A549 (cell line): Measurements from ENCODE around the gene MYO3A. TPM values are rescaled to one million over a fixed set of nuclear protein-coding genes. Genes with fewer than 3 reads are reported as not detected.

ENCODE experiments used
- ATAC-seq, 2 experiments: fragments of 200-7000 bp in 1 of 2; fragments of >200 bp in 1 of 2; cut with Nextera tagmentation in 1 of 2; cut with Tn5 transposase in 1 of 2; 3 replicates each; pipeline versions ENCODE4 v1.8.0 to v1.9.1; 2018 to 2020; ENCODE audit warnings: mild to moderate bottlenecking in 1 of 2, moderate library complexity in 1 of 2
- CTCF ChIA-PET: fragments of 300-600 bp; sonication (Branson Sonifier 250); formaldehyde crosslinking; extraction: SDS; loops from one replicate; lab custom pipeline; 2021; ENCODE audit warnings: antibody characterized with exemption, inconsistent platforms; lab: Yijun Ruan, JAX
- POLR2A ChIA-PET: fragments of 350-600 bp; formaldehyde crosslinking; extraction: SDS; loops from one replicate; lab custom pipeline; 2021; ENCODE audit warnings: antibody characterized with exemption, inconsistent platforms; lab: Yijun Ruan, JAX
- DNase-seq, 2 experiments: peaks; one replicate each; pipeline versions ENCODE4 v3.0.0 to v3.0.0-alpha.2; 2011 to 2016; ENCODE audit warnings: low read depth in 1 of 2, low spot score in 1 of 2
- FAIRE-seq: peaks from 2 replicates; lab custom pipeline; 2011; peaks lifted over from hg19 to GRCh38; lab: Jason Lieb, UNC
- H3K27ac ChIP-seq, 2 experiments: fragments of >200 bp; sonication (Bioruptor Twin); formaldehyde crosslinking; 3 replicates each; pipeline ENCODE4 v1.5.1; 2016 to 2017
- H3K4me1 ChIP-seq: fragments of >200 bp; sonication (Bioruptor Twin); formaldehyde crosslinking; 3 replicates; pipeline ENCODE4 v1.6.1; 2016
- H3K4me2 ChIP-seq: fragments of >200 bp; sonication (Bioruptor Twin); formaldehyde crosslinking; 3 replicates; pipeline ENCODE4 v1.6.1; 2016
- H3K4me3 ChIP-seq: fragments of >200 bp; sonication (Bioruptor Twin); formaldehyde crosslinking; 3 replicates; pipeline ENCODE4 v1.5.1; 2016
- H3K9me3 ChIP-seq: fragments of >200 bp; sonication (Bioruptor Twin); formaldehyde crosslinking; 3 replicates; pipeline ENCODE4 v1.6.1; 2016
- BHLHE40 ChIP-seq: IDR thresholded peaks from 2 replicates; pipeline ENCODE4 v1.6.1; 2012; ENCODE audit warnings: low read depth, low read length, inconsistent platforms
- CBX8 ChIP-seq: fragments of 200-600 bp; sonication (generic); IDR thresholded peaks from 2 replicates; pipeline ENCODE4 v1.6.1; 2016
- CEBPB ChIP-seq, 2 experiments: fragments of >200 bp in 1 of 2; sonication (Bioruptor Twin) in 1 of 2; formaldehyde crosslinking in 1 of 2; IDR thresholded peaks; 2 replicates each; pipeline ENCODE4 v1.6.1; 2012 to 2016
- CHD2 ChIP-seq: fragments of 150-350 bp; IDR thresholded peaks from 2 replicates; pipeline ENCODE4 v1.6.1; 2014; ENCODE audit warnings: low read length; ENCODE audit not compliant: partially characterized antibody
- E2F6 ChIP-seq: IDR thresholded peaks from 2 replicates; pipeline ENCODE4 v1.6.1; 2012; ENCODE audit warnings: low read depth, borderline replicate concordance
- EHMT2 ChIP-seq: fragments of 200-600 bp; sonication (generic); IDR thresholded peaks from 2 replicates; pipeline ENCODE4 v1.6.1; 2016; ENCODE audit warnings: antibody characterized with exemption, low read depth, mild to moderate bottlenecking, moderate library complexity
- ELK1 ChIP-seq: fragments of 150-350 bp; IDR thresholded peaks from 2 replicates; pipeline ENCODE4 v1.6.1; 2014; ENCODE audit warnings: low read depth, mild to moderate bottlenecking, low read length
- FOSB ChIP-seq: fragments of 250-450 bp; sonication (Bioruptor Pico); IDR thresholded peaks from 2 replicates; pipeline ENCODE4 v1.5.0; 2020; ENCODE audit warnings: mild to moderate bottlenecking, moderate library complexity
- FOSL2 ChIP-seq, 2 experiments: fragments of 450-650 bp in 1 of 2; fragments of >200 bp in 1 of 2; sonication (Bioruptor Twin) in 1 of 2; formaldehyde crosslinking; IDR thresholded peaks; 2 replicates each; pipeline versions ENCODE4 v1.5.0 to v1.6.1; 2016 to 2020; ENCODE audit warnings: mild to moderate bottlenecking in 1 of 2, moderate library complexity in 1 of 2
- HEYL ChIP-seq: fragments of 250-450 bp; sonication (Bioruptor Pico); IDR thresholded peaks from 2 replicates; pipeline ENCODE4 v1.8.0; 2021; ENCODE audit warnings: mild to moderate bottlenecking, moderate library complexity
- HMGXB4 ChIP-seq: fragments of 250-450 bp; sonication (Bioruptor Pico); IDR thresholded peaks from 2 replicates; pipeline ENCODE4 v1.5.0; 2021; ENCODE audit warnings: mild to moderate bottlenecking, moderate library complexity, borderline replicate concordance
- MAFK ChIP-seq: fragments of 450-650 bp; IDR thresholded peaks from 2 replicates; pipeline ENCODE4 v1.6.1; 2014; ENCODE audit not compliant: partially characterized antibody
- MAX ChIP-seq: IDR thresholded peaks from 2 replicates; pipeline ENCODE4 v1.6.1; 2012
- NFE2L2 ChIP-seq: fragments of 150-350 bp; conservative IDR thresholded peaks from 2 replicates; pipeline ENCODE4 v1.6.1; 2014; ENCODE audit warnings: low read length
- POLR2AphosphoS2 ChIP-seq: conservative IDR thresholded peaks from 2 replicates; pipeline ENCODE4 v1.6.1; 2012; ENCODE audit warnings: low read length, improper control_type of control experiment, inconsistent platforms
- RARB ChIP-seq: fragments of 250-450 bp; sonication (Bioruptor Pico); IDR thresholded peaks from 2 replicates; pipeline ENCODE4 v1.8.0; 2021; ENCODE audit warnings: mild to moderate bottlenecking, moderate library complexity
- RFX5 ChIP-seq: fragments of 450-650 bp; IDR thresholded peaks from 2 replicates; pipeline ENCODE4 v1.7.1; 2014; ENCODE audit warnings: antibody characterized with exemption, mild to moderate bottlenecking, moderate library complexity
- SREBF2 ChIP-seq: fragments of 450-650 bp; IDR thresholded peaks from 2 replicates; pipeline ENCODE4 v1.6.1; 2014; ENCODE audit warnings: mild to moderate bottlenecking, moderate library complexity
- TFCP2L1 ChIP-seq: fragments of 250-450 bp; sonication (Bioruptor Pico); IDR thresholded peaks from 2 replicates; pipeline ENCODE4 v1.5.0; 2021; ENCODE audit warnings: mild to moderate bottlenecking
- ZSCAN20 ChIP-seq: fragments of 250-450 bp; sonication (Bioruptor Pico); IDR thresholded peaks from 2 replicates; pipeline ENCODE4 v1.8.0; 2022; ENCODE audit warnings: mild to moderate bottlenecking, moderate library complexity
- WGBS: methylation state at CpG from one replicate; pipeline ENCODE4 v1.1.6; 2017; ENCODE audit errors: missing lambda C conversion rate; 5-methylcytosine and 5-hydroxymethylcytosine counted together
- polyA plus RNA-seq, 4 experiments: library from polyadenylated mRNA; depleted of rRNA in 3 of 4; stranded (reverse); fragments of >200 nt; fragmentation: RNase III in 1 of 4; extraction: RNeasy Plus Mini Kit Qiagen cat#74134 plus additional on column Dnase treatment in 1 of 4; gene quantifications; 2 replicates in 3 of 4; 3 replicates in 1 of 4; pipeline ENCODE4 v1.2.3, GENCODE V29; 2011 to 2017
- TF ChIP-seq, protein P1 (sequence below): fragments of 450-650 bp; IDR thresholded peaks from 2 replicates; pipeline ENCODE4 v1.6.1; 2014; ENCODE audit warnings: antibody characterized with exemption

The MYO3A gene
- polyA plus RNA-seq, 2 of the 4 experiments (the other 2 are of a cell fraction) = not detected

DNA sequence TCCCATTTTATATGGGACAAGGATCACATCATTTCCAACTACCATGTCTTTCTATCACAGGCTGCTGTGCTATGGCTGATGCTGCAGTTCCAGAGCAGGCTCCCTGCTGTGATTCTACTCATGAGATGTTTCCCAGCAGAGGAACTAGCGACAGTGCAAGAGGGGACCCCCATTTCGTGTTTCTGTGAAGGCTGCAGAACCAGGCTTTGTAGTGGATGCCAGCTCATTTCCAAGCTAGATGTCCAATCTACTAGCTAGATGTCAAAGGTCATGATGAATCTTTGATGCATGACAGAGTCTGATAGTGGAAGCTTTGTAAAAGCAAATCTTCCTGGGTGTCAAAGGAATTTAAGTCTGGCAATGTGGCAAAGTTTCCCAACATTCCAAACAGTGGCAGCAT, 21.2 kb upstream of the MYO3A start:
- no peak overlapping the region for H3K4me3 ChIP-seq
- ATAC-seq = no peak
- ChIA-PET CTCF (no interaction called here), POLR2A (no interaction called here)
- no peaks in the 10 kb centered on the region for H3K9me3 ChIP-seq
- no peak for FAIRE-seq
- no peaks in the 10 kb centered on the region for H3K4me1 ChIP-seq
- no peak overlapping the region for H3K4me2 ChIP-seq
- H3K27ac ChIP-seq = no peak overlapping the region
- TF ChIP-seq RARB (CRISPR knock-in tag) (no peak), FOSB (CRISPR knock-in tag) (no peak), HEYL (CRISPR knock-in tag) (no peak), CHD2 (no peak), FOSL2 (IDR thresholded peaks at IDR 0.05) (no peak), FOSL2 (CRISPR knock-in tag; IDR thresholded peaks at IDR 0.05) (no peak), MAX (no peak), CEBPB (IDR thresholded peaks at IDR 0.05) (no peak), NFE2L2 (no peak), RFX5 (no peak), SREBF2 (no peak), CBX8 (no peak), EHMT2 (no peak), ELK1 (no peak)
- DNase-seq = no peak
- WGBS = 0% methylated on average over 2 of the region's 2 CpGs

- H3K4me3 ChIP-seq = no peak overlapping the region
- no peak overlapping the region for H3K27ac ChIP-seq
- ATAC-seq (no peak), FAIRE-seq (no peak)
- CTCF ChIA-PET = no interaction called here
- POLR2A ChIA-PET = no interaction called here
- no peak for TF ChIP-seq NFE2L2
- no peak for TF ChIP-seq RARB (CRISPR knock-in tag)
- TF ChIP-seq BHLHE40 = no peak
- TF ChIP-seq EHMT2 = no peak
- TF ChIP-seq TFCP2L1 (CRISPR knock-in tag) = no peak
- no peak for TF ChIP-seq MAX
- TF ChIP-seq HMGXB4 (CRISPR knock-in tag) = no peak
- TF ChIP-seq POLR2AphosphoS2 = no peak
- no peak for TF ChIP-seq MAFK
- TF ChIP-seq E2F6 = no peak
- TF ChIP-seq, protein P1, sequence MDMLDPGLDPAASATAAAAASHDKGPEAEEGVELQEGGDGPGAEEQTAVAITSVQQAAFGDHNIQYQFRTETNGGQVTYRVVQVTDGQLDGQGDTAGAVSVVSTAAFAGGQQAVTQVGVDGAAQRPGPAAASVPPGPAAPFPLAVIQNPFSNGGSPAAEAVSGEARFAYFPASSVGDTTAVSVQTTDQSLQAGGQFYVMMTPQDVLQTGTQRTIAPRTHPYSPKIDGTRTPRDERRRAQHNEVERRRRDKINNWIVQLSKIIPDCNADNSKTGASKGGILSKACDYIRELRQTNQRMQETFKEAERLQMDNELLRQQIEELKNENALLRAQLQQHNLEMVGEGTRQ = no peak
- no peak for TF ChIP-seq ZSCAN20
- TF ChIP-seq, all 56 proteins: peak for 0
- Histone ChIP-seq H3K4me2 (no peak overlapping the region), H3K4me1 (no peaks in the 10 kb centered on the region), H3K9me3 (no peaks in the 10 kb centered on the region)
- 2% methylated on average over 2 of the region's 2 CpGs for WGBS
- DNase-seq = no peak
These were observed 19.3 kb upstream of the MYO3A start for GRCh38 chr10:25914776-25915175.
